Measurements from ENCODE around the gene CHMP2A.

DNA sequence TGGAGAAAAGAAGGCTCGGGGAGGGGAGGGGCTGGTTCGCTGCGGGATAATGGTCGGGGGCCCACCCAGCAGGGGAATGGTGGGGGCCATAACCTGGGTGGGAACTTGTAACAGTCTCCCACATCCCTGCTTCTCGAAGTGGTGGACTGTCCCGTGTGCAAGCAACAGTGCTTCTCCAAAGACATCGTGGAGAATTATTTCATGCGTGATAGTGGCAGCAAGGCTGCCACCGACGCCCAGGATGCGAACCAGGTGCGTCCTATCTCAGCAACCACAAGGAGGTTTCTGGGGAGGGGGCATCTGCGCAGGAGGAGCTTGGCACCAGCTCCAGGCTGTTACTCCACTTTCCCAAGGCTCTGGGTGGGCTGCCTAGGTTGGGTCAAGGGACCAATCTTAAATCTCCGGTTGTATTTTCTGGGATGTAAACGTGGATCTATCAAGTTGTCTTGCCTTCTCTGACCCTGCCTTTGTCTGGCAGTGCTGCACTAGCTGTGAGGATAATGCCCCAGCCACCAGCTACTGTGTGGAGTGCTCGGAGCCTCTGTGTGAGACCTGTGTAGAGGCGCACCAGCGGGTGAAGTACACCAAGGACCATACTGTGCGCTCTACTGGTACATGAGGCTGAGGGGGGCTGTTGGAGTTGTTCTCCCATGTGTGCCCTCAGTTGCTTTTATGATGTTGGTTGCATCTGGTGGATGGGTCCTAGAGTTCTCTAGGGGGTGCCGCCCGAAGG lies 9.5 kb downstream of the CHMP2A start:
- TF ChIP-seq, protein P1, sequence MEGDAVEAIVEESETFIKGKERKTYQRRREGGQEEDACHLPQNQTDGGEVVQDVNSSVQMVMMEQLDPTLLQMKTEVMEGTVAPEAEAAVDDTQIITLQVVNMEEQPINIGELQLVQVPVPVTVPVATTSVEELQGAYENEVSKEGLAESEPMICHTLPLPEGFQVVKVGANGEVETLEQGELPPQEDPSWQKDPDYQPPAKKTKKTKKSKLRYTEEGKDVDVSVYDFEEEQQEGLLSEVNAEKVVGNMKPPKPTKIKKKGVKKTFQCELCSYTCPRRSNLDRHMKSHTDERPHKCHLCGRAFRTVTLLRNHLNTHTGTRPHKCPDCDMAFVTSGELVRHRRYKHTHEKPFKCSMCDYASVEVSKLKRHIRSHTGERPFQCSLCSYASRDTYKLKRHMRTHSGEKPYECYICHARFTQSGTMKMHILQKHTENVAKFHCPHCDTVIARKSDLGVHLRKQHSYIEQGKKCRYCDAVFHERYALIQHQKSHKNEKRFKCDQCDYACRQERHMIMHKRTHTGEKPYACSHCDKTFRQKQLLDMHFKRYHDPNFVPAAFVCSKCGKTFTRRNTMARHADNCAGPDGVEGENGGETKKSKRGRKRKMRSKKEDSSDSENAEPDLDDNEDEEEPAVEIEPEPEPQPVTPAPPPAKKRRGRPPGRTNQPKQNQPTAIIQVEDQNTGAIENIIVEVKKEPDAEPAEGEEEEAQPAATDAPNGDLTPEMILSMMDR (IDR thresholded peaks at IDR 0.05): no peak
- TF ChIP-seq EZH2 (IDR thresholded peaks at IDR 0.05; ENCODE audit: borderline replicate concordance, insufficient read depth, low read depth, low read length, poor library complexity, severe bottlenecking): no peak

Measured in B cell (primary cell).